Suprapubic skin (tissue), 4 donors: ENCODE measurements around the gene MED13L. TPM values are rescaled to one million over a fixed set of nuclear protein-coding genes. Genes with fewer than 3 reads are reported as not detected.
A peak's percentile ranks its signal among the peaks of the same experiment; 100 is the strongest.

Experiments used
- DNase-seq, 2 donors: peaks; one replicate each; pipeline ENCODE4 v3.0.0-alpha.2; 2019; ENCODE audit warnings: low spot score in 2 of 2
- H3K27ac ChIP-seq: fragments of 200-600 bp; sonication (generic); one replicate; pipeline ENCODE4 v1.5.1; 2019
- H3K27me3 ChIP-seq: fragments of 200-600 bp; sonication (generic); one replicate; pipeline ENCODE4 v1.5.1; 2019
- H3K36me3 ChIP-seq: fragments of 200-600 bp; sonication (generic); one replicate; pipeline ENCODE4 v1.5.1; 2019
- H3K4me1 ChIP-seq: fragments of 200-600 bp; sonication (generic); one replicate; pipeline ENCODE4 v1.5.1; 2019
- H3K4me3 ChIP-seq: fragments of 200-600 bp; sonication (generic); one replicate; pipeline ENCODE4 v1.5.1; 2019; ENCODE audit warnings: mild to moderate bottlenecking
- H3K9me3 ChIP-seq: fragments of 200-600 bp; sonication (generic); one replicate; pipeline ENCODE4 v1.5.1; 2019
- EP300 ChIP-seq: sonication (generic); formaldehyde crosslinking; IDR thresholded peaks from one replicate; pipeline ENCODE4 v1.6.1; 2017; ENCODE audit warnings: antibody characterized with exemption
- POLR2A ChIP-seq, 2 donors: fragments of 450-650 bp; IDR thresholded peaks; one replicate each; pipeline ENCODE4 v1.6.1; 2017; ENCODE audit warnings: antibody characterized with exemption in 2 of 2, mild to moderate bottlenecking in 2 of 2, moderate library complexity in 2 of 2
- POLR2AphosphoS5 ChIP-seq, 3 donors: sonication (generic); formaldehyde crosslinking; IDR thresholded peaks; one replicate each; pipeline ENCODE4 v1.6.1; 2017; ENCODE audit warnings: antibody characterized with exemption in 3 of 3
- WGBS: methylation state at CpG from one replicate; pipeline ENCODE4 v1.1.5; 2018; 5-methylcytosine and 5-hydroxymethylcytosine counted together
- total RNA-seq, 4 donors: library from RNA; depleted of rRNA; stranded (reverse); fragments of >200 nt; gene quantifications; one replicate each; pipeline ENCODE4 v1.1.0, GENCODE V29; 2016
- TF ChIP-seq, protein P1 (sequence below), 2 donors: fragments of 200-600 bp in 1 of 2; fragments of 450-650 bp in 1 of 2; sonication (generic) in 1 of 2; IDR thresholded peaks; one replicate each; pipeline ENCODE4 v1.5.1; 2016 to 2019; ENCODE audit warnings: antibody characterized with exemption in 2 of 2, mild to moderate bottlenecking in 1 of 2, moderate library complexity in 1 of 2

Gene MED13L
- total RNA-seq, 4 donors from 2014 or later: 173 to 418 (median 228) TPM

DNA sequence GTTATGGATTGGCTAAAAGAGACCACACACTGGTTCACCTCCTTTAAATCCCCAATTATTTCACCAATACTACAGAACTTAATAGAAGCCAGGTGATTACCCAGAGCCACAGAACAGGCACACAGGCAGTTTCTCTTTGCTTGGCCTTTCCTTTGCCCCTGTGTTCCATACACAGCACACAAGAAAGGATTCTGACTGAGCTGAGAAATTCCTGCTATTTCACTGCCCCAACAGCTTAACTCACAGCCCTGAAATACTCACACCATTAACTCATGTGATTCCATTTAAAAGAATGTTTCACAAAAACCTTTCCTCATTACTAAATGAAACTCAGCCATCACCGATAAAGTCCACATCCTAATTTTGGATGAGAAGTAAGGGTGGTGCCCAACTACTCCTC lies 133.6 kb downstream of the MED13L start:
- Histone ChIP-seq H3K27me3 (no peaks in the 10 kb centered on the region), H3K27ac (peak overlapping the region; percentile 4), H3K4me3 (no peak overlapping the region), H3K9me3 (no peaks in the 10 kb centered on the region), H3K36me3 (no peaks in the 10 kb centered on the region), H3K4me1 (peaks cover 55% of the 10 kb centered on the region)
- DNase-seq: no peak
- 33% methylated on average over 1 of the region's 1 CpG for WGBS
- no peak for TF ChIP-seq POLR2AphosphoS5 (IDR thresholded peaks at IDR 0.05)
- TF ChIP-seq EP300: no peak
- TF ChIP-seq, protein P1, sequence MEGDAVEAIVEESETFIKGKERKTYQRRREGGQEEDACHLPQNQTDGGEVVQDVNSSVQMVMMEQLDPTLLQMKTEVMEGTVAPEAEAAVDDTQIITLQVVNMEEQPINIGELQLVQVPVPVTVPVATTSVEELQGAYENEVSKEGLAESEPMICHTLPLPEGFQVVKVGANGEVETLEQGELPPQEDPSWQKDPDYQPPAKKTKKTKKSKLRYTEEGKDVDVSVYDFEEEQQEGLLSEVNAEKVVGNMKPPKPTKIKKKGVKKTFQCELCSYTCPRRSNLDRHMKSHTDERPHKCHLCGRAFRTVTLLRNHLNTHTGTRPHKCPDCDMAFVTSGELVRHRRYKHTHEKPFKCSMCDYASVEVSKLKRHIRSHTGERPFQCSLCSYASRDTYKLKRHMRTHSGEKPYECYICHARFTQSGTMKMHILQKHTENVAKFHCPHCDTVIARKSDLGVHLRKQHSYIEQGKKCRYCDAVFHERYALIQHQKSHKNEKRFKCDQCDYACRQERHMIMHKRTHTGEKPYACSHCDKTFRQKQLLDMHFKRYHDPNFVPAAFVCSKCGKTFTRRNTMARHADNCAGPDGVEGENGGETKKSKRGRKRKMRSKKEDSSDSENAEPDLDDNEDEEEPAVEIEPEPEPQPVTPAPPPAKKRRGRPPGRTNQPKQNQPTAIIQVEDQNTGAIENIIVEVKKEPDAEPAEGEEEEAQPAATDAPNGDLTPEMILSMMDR (IDR thresholded peaks at IDR 0.05): no peak
- TF ChIP-seq POLR2A (IDR thresholded peaks at IDR 0.05): no peak

DNA sequence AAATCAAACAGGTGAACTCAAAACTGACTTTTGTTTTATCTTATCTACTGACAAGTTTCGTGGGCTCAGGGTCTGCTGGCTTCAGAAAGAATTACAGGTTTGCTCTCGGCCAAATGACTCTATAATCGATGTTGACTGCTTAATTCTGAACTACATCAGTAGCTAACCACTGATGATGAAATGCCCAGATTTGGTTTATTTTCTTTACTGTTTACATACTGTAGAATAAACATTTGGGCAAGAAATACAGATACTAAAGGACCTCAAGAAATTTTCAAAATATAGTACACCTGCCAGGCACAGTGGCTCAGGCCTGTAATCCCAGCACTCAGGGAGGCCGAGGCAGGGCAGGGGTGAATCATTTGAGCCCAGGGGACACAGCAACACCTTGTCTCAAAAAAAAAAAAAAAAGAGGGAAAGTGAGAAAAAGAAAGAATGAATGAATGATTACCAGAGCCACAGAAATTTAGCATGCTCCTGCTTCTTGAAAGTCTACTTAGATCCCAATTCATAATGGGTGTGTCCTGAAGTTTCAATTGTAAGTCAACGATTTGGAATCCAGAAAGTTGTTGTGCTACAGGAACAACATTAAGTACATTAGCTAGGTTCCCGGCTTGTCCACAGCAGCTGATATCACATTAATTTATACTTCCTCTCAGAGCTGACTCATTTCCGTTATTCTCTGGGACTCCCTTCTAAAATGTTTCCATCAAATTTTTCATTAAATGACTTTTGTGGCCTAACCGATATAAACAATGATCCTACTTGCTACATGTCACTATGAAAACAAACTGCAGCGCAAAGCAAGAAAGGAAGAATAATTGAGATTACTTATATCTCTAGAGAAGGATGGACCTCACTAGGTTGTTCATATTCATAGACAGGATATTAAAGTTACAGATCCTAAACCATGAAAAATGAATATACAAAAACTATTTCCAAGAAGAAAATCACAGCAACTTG lies 134.3 kb downstream of the MED13L start:
- Histone ChIP-seq H3K27ac (peak overlapping the region; percentile 4), H3K36me3 (no peaks in the 10 kb centered on the region), H3K4me3 (no peak overlapping the region), H3K27me3 (no peaks in the 10 kb centered on the region), H3K9me3 (no peaks in the 10 kb centered on the region), H3K4me1 (peaks cover 58% of the 10 kb centered on the region)
- no peak for TF ChIP-seq POLR2AphosphoS5 (IDR thresholded peaks at IDR 0.05)
- TF ChIP-seq EP300: no peak
- TF ChIP-seq POLR2A (IDR thresholded peaks at IDR 0.05): no peak
- TF ChIP-seq, protein P1 (IDR thresholded peaks at IDR 0.05): no peak
- 49% methylated on average over 9 of the region's 9 CpGs for WGBS
- DNase-seq: no peak

DNA sequence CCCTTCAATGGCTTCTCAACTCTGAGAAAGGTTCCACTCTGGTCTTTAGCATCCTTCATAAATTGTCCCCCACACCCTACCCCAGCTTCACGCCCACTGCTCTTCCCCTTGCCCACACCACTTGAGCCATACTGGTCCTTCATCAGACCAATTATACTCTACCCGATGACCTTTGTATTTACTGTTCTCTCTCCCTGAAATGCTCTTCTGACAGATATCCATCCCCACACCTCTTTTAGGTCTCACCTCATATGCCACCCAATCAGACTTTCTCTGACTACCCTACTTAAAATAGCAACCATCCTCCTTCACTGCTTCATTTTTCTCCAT lies 135.7 kb downstream of the MED13L start:
- Histone ChIP-seq H3K4me1 (peaks cover 63% of the 10 kb centered on the region), H3K27ac (no peak overlapping the region), H3K27me3 (no peaks in the 10 kb centered on the region), H3K4me3 (no peak overlapping the region), H3K36me3 (no peaks in the 10 kb centered on the region), H3K9me3 (no peaks in the 10 kb centered on the region)
- WGBS: 90% methylated on average over 2 of the region's 2 CpGs
- no peak for DNase-seq
- TF ChIP-seq POLR2A (IDR thresholded peaks at IDR 0.05) (no peak), EP300 (no peak), POLR2AphosphoS5 (IDR thresholded peaks at IDR 0.05) (no peak)
- TF ChIP-seq, protein P1 (IDR thresholded peaks at IDR 0.05): no peak

DNA sequence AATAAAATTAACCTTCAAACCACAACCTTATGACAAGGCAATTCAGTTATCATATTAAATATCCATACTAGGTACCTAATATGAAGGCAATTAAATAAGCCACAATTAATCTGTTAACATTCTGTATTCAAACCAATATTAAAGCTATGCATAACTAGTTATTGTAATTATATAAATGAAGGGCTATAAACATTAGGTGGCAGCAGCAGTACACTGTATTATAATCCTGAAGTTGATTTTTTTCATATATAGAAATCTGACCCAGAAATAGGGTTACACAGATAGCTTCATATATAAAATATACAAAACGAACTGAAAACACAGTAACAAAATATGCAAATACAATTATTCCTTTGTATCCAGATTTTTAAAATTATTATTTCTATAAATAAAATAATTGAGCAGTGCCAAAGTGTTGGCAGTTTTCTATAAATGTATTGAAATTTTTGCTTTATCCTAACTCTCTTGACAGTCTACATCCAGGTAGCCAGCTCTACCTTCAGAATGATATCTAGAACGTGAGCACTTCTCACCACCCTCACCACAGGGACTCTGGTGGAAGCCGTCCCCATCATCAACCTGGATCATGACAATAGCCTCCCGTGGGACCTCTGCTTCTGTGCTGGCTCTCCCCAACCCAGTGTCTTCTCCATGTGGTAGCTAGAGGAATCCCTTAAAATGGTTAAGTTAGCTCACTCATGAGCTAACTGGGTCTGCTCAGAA lies 136.2 kb downstream of the MED13L start:
- Histone ChIP-seq H3K4me1 (peaks cover 63% of the 10 kb centered on the region), H3K27ac (no peak overlapping the region), H3K4me3 (no peak overlapping the region), H3K36me3 (no peaks in the 10 kb centered on the region), H3K27me3 (no peaks in the 10 kb centered on the region), H3K9me3 (no peaks in the 10 kb centered on the region)
- DNase-seq: no peak
- WGBS: 73% methylated on average over 4 of the region's 4 CpGs
- TF ChIP-seq POLR2AphosphoS5 (IDR thresholded peaks at IDR 0.05) (no peak), POLR2A (IDR thresholded peaks at IDR 0.05) (no peak), EP300 (no peak)
- TF ChIP-seq, protein P1 (IDR thresholded peaks at IDR 0.05): no peak

DNA sequence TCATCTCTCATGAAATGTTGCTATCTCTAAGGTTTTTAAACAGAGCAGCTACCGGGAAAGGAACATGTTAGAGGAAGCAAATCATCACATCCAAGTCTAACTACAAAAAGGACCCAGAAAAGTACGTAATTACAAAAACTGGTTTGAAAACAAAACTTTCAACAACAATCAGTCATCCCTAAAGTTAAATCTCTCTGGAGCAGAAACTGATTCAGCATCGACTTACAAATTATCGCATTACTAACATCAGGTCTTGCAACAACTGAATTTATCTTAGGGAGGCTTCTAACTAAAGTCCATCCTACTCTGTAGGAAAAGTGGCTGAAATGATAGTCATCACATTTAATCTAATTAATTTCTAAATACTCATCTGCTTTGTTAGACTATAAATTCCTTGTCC lies 137.0 kb downstream of the MED13L start:
- TF ChIP-seq EP300: no peak
- TF ChIP-seq POLR2AphosphoS5 (IDR thresholded peaks at IDR 0.05): no peak
- TF ChIP-seq, protein P1 (IDR thresholded peaks at IDR 0.05): no peak
- no peak for TF ChIP-seq POLR2A (IDR thresholded peaks at IDR 0.05)
- WGBS: 73% methylated on average over 4 of the region's 4 CpGs
- Histone ChIP-seq H3K27me3 (no peaks in the 10 kb centered on the region), H3K4me1 (peaks cover 63% of the 10 kb centered on the region), H3K36me3 (no peaks in the 10 kb centered on the region), H3K4me3 (no peak overlapping the region), H3K27ac (no peak overlapping the region), H3K9me3 (no peaks in the 10 kb centered on the region)
- no peak for DNase-seq
